HG02678 (cell line): ENCODE results near the gene SCGB1C1.
A peak's percentile ranks its signal among the peaks of the same experiment; 100 is the strongest.
"Not testable (repeated sequence)": the region's sequence is repeated elsewhere in the genome, so short reads cannot be mapped to it uniquely, and the experiment has no call there.

ENCODE experiments used
- ATAC-seq: cut with Tn5 transposase; IDR thresholded peaks from one replicate; pipeline ENCODE4 v1.9.1; 2021; ENCODE audit warnings: mild to moderate bottlenecking, moderate library complexity; ENCODE audit not compliant: unreplicated experiment

SCGB1C1 gene

DNA sequence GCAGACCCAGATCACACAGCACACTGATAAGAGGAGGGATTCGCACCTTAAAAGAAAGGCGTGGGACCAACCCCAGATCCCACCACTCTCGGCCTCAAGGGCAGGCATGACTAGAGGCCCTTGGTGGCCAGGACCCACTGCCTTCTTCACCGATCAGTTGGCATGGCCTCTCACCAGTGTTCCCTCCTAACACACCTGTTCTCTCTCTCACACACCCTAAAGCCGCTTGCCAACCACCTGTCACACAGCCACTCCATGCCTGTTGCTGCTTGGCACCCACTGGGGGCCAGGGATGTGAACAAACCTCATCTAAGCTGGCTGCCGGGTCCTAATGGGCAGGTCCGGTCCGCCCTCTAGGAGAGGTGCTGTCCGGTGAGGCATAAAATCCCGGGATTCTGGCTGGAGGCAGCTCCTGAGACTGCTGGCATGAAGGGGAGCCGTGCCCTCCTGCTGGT is at the start of gene SCGB1C1:
Gene SCGB1C1, plus strand, starts transcription at position 405 of the 455 bp plus-strand sequence. Its CDS starts 22 bp downstream, at position 427.
- not testable (repeated sequence) for ATAC-seq

DNA sequence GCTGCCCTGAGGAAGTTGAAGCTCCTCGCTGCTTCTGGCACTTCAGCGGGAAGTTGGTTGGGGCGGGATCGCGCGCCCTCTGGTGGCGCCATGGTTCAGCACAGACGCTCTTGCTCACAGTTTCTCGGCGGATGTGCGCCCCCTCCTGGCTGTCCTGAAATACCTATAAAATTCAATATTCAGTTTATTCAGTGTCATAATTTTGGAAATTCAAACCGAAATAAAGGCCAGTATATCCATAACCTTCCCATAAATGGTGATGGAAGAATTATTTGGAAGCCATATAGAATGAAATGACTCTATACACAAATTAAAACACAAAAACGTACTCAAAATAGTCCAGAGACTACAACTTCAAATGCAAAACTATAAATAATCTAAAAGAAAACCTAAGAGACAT is 12.6 kb upstream of the SCGB1C1 start:
- ATAC-seq, result not testable (repeated sequence)

DNA sequence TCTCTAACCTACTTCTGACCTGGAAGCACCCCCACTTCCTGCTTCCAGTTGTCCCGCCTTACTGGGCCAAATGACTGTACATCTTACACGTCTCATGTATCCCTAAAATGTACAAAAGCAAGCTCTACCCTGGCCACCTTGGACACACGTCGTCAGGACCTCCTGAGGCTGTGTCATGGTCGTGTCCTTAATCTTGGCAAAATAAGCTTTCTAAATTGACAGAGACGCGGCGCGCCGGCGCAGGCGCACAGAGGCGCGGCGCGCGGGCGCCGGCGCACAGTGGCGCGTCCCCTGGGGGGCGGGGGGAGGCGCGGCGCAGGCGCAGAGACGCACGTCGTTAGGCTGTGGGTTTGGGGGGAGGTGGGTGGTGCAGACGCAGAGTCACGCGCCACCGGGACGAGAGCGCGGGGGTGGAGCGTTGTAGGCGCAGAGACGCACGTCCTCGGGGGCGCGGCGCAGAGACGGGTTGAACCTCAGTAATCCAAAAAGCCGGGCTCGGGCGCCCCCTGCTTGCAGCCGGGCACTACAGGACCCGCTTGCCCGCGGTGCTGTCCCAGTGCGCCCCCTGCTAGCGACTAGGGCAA is 3.6 kb upstream of the SCGB1C1 start:
- ATAC-seq, result not testable (repeated sequence)

DNA sequence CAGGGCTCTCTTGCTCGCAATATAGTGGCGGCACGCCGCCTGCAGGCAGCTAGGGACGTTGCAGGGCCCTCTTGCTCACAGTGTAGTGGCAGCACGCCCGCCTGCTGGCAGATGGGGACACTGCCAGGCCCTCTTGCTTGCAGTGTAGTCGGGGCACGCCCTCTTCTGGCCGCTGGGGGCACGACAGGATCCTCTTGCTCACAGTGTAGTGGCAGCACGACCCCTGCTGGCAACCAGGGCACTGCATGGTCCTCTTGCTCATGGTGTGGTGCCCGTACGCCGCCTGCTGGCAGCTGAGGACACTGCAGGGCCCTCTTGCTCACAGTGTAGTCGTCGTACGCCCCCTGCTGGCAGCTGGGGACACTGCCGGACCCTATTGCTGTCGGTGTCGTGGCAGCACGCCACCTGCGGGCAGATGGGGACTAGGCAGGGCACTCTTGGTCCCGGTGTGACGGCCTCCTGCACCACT is 3.0 kb upstream of the SCGB1C1 start:
- ATAC-seq, result peak; percentile 81

DNA sequence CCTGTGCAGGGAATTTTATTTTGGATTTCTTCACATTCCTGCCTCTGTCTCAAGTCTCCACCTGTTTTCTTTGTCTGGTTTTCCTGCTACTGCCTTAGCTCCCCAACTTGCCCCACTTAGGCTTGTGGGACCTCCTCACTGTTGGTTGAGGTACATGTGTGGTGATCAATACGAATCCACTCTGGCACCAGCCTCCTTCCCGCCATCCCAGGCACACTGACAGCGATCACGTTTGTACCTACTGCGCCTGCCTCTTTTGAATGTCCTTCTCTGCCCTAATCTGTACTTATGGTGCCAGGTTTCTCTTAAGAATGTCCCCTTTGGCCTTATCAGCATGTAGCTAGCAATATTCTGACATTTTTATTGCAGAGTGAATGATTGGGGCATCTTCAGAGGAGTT is 2.3 kb upstream of the SCGB1C1 start:
- not testable (repeated sequence) for ATAC-seq

DNA sequence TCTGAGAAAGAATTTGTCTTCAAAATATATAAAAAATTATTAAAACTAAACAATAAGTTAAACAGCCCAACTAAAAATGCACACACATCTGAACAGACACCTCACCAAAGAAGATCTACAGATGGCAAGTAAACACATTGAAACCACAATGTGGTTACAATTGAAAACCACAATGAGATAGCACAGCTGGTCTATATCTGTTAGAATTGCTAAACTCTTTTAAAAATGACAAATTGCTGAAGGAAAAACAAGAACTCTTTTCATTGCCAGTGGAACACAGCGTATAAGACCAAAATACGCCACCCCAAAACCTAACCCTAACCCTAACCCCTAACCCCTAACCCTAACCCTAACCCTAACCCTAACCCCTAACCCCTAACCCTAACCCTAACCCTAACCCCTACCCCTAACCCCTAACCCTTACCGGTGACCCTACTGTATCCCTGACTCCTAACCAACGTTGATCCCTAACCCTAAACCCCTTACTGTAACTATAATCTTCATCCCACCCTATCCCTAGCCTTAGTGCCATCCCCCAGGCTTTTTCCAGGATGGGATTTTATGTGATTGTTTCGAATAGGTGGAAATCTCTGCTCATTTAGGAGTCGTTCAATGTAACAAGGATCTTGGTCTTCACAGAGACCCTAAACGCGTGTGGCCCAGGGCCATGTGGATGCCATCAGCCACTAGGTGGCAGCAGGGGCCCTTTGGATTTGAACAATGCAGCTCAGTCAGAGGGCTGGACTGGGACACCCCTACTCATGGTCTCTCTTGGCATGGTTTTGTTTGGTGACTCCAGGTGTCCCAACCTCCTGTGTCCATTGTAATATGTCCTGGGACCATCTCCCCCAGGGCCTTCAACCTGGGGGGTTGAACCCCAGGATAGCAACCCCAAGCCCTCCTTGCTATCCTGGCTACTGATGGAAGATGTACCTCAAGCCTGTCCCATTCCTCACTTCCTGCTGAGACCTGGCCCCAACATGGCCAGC is 1.1 kb upstream of the SCGB1C1 start:
- peak; percentile 48 for ATAC-seq

DNA sequence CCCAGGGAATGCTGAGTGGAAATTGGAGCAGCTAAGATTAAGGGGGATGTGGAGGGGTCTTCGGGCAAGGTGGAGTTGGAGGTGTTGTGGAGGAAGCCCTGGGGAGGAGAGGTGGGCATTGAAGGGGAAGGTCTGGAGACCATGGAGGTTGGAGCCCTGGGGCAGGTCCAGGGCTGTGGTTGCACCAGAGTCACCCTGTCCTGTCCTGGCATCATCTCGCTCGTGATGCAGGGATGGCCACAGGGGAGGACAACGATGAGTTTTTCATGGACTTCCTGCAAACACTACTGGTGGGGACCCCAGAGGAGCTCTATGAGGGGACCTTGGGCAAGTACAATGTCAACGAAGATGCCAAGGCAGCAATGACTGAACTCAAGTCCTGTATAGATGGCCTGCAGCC is 603 bp downstream of the SCGB1C1 start:
- ATAC-seq, result not testable (repeated sequence)

DNA sequence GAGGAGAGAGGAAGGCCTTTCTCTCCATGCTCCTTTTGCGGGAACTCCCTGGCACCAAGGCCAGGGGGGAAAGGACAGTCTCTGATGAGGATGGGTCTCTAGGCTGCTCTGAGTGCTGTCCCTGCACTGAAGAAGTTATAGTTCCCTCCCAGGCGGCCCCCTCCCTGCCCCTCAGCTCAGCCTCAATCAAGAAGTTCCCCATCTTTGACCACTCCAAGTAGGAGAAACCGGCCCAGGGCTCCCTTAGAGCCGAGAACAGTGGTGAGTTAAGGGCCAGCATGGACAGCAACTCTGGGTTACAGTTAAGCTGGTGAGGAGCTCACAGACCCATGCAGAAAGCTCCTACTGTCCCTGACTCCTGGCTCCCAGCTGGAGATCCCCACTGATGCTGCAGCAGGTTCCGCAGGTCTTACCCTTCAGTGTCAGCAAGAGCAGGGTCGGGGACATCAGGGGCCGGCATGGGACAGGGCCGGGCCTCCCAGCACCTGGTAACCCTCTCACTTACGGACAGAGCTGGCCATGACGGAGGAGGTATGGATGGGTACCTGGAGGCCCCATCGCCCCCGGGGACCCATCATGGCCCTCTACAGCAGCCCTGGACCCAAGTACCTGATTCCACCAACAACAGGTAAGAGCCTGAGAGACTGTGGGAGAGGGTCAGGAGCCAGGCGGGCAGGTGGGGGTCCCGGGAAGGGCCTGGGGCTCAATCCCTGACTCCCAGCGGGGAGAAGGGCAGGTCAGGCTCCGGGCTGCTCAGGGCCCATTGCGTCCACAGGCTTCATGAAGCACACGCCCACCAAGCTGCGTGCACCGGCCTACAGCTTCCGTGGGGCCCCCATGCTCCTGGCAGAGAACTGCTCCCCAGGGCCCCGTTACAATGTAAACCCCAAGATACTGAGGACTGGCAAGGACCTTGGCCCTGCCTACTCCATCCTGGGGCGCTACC is 4.2 kb downstream of the SCGB1C1 start:
- ATAC-seq, result no peak

DNA sequence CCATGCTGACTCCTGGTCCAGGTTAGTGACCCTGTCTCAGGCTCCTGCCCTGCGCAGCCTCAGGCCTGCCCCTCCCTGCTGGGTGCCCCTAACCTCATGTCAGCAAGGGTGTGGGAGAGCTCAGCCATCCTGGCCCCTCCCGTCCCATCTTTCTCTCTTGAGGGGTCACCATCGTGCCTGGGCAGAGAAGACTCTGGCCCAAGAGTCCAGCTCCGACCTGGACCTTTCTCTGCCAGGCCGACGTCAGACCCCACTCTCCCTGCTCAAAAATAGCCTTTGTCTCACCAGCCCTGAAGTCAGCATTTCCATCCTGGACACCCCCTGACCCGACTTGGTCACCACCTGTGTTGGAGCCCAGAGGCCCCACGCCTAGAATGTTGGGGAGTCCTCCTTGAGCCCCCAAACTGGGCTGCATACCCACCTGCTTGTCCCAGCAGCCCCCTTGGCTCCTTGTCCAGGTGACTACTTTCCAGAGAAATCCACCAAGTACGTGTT is 4.9 kb downstream of the SCGB1C1 start:
- no peak for ATAC-seq

DNA sequence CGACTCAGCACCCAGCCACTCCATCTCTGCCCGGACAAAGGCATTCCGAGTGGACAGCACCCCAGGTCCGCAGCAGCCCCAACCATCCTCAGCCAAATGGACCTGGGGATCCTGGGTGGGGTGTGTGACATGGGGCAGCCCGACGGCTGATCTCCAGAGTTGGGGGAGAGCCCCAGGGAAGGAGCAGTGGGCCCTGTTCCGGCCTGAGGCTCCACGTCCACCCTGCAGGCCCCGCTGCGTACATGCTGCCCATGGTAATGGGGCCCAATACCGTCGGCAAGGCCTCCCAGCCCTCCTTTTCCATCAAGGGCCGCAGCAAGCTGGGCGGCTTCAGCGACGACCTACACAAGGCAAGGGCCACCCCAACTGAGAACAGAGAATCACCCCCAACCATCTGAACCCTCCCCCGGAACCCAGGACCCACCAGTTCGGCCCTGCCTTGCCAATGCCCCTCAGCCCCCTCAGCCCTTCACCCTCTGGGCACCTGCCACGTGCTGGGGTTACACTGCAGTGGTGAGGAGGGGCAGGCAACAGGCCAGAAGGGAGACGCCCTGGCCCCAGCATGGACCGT is 5.4 kb downstream of the SCGB1C1 start:
- no peak for ATAC-seq

DNA sequence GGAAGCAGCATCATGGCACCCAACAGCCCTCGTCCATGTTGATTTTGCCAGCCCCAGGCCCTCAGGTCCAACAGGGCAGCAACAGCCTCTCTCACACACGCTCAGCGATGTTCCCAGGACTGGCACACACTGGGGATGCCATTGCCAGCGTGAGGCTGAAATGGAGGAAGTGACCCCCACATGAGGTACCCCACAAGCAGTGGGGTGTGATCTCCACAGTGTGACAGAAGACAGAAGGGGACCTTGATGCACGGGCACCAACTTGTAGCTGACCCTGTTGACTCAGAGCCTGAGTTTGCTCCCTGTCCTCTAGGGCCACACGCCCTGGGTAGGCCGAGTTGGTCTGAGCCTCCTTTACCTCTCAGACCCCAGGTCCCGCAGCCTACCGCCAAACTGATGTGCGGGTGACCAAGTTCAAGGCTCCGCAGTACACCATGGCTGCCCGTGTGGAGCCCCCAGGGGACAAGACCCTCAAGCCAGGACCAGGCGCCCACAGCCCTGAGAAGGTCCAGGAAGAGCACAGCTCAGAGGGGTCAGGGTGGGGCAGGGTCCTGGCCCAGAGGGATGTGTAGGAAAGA is 6.2 kb downstream of the SCGB1C1 start:
- no peak for ATAC-seq

DNA sequence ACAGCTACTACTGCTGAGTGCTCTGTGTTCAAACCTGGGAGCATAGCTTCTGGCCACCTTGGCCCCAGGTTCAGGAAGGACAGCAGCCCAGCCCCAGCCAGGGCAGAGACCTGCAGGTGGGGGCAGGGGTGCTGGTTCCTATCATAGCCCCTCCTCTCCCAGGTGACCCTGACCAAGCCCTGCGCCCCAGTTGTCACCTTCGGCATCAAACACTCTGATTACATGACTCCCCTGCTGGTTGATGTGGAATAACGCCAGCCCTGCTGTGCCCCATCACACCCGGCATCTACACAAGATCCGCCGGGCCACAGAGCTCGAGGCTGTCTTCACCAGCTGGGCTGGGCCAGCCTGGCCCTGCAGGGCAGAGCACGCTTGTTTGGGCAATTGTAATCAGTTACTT is 6.9 kb downstream of the SCGB1C1 start:
- ATAC-seq, result no peak

DNA sequence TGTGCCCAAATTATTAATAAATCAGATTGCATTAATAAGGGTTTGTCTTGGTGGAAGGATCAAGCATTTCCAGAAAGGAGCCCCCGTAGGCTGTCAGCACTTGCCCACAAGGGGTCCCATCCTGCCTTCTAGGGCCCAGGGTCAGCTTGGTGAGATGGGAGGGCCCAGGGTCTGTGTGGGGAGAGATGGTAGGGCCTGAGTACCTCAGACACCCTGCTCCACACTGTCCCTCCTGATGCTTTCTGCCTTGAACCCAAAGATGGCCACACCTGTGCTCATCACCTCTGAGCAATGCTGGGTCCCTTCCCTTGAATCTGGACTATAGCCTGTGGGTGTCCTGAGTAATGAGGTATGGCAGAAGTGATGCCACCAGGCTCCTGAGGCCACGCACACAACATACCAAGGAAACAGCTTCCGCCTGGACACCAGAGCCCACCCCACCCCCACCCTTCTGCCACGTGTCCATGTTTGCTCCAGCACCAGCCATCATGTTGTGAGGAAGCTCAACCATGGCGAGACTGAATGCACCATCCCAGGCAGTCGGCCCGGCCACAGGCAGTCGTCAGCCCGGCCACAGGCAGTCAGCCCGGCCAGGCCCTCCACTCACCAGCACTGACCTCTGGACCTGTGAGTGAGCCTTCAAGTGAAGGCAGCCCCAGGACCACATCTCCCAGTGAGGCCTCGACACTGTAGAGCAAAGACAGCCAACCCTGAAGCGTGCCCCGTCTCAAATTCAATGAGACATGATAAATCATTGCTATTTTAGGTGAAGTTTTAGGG is 7.5 kb downstream of the SCGB1C1 start:
- ATAC-seq, result no peak

DNA sequence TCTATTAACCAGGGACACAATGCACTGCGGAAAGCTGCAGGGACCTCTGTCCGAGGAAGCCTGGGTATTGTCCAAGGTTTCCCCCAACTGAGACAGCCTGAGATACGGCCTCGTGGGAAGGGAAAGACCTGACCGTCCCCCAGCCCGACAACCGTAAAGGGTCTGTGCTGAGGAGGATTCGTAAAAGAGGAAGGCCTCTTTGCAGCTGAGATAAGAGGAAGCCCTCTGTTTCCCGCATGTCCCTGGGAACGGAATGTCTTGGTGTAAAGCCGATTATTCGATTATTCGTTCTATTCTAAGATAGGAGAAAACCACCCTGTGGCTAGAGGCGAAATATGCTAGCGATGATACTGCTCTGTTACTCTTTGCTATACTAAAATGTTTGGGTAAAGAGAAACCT is 9.1 kb downstream of the SCGB1C1 start:
- ATAC-seq, result no peak

DNA sequence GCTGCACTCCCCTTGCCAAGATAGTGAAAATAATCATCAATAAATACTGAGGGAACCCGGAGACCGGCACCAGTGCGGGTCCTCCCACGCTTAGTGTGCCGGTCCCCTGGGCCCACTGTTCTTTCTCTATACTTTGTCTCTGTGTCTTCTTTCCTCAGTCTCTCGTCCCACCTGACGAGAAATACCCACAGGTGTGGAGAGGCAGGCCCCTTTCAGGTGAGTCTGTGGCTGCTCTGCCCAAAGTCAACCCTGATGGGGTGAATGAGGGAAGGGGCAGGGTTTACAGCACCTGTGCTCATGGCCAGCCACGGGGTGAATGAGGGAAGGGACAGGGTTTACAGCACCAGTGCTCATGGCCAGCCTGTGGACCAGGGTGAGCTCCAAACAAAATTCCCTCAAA is 9.6 kb downstream of the SCGB1C1 start:
- ATAC-seq, result no peak

DNA sequence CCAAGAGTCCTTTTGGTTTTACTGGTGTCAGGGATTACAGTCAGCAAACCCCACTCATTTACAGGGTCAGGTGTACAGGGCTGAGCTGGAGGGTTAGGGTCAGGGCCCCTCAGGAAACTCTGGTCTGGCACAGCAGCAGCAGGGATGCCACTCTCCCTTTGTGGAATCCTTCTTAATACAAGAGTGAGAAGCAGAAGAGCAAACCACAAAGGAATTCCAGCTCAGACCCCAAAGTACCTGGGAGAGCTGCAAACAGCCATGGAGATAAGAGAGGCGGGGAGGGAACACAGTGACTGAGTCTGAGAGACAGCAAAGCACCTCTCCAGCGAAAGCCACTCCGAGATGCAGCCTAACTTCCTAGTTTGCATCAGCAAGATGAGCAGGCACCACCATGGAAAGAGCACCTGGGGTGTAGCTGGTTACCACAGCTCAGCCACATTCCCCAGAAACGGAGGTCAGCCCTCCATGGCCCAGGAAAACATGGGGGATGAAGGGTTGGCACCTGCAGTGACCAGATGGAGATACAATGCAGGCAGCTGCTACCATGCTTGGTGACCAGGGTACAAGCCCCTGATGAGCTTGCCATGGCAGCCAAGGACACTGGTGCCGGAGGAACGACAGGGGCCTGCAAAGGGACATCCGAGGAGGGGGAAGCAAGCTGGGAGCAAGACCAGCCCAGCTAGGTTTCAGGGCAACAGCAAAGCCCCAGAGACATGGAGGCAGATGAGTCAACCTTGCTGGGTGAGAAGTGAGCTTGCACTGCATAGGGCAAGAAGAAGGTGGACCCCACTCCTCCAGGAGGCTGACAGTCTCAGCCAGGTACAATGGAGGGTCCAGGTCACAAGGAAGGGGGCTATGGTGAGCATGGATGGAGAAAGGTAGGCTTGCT is 10.4 kb downstream of the SCGB1C1 start:
- ATAC-seq, result no peak

DNA sequence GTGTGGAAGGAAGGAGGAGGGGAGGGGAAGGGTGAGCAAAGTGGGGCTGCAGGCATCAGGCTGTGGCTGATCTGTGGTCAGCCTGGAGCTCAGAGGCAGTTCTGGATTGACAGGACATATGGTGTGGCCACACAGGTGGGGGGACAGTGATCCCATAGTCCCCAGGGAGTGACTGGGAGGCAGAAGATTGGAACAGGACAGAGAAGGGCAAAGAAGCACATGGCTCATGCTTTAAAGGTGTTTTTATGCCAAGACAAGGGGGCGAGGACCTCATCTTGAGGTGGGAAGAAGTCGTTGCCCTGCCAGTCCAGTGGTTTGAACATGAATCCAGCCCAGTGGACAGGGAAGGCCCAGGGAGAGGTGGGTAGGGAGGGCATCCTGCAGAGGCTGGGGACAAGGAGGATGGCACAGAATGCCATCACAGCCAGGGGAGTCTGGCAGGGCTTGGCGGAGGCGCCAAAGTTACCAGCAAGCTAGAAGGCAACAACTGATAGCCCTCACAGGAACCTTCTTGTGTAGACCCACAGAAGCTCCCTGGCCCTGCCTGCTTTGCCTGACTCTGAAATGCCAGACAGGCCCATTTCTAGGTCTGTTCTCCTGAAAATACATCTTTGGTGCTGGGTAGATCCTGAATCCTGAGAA is 11.2 kb downstream of the SCGB1C1 start:
- ATAC-seq, result no peak
